ENCODE results near the gene MTG2. TPM values are rescaled to one million over a fixed set of nuclear protein-coding genes. Genes with fewer than 3 reads are reported as not detected.
"Not testable (repeated sequence)": the region's sequence is repeated elsewhere in the genome, so short reads cannot be mapped to it uniquely, and the experiment has no call there.

The MTG2 gene
- polyA plus RNA-seq, 1 donor from 2014 or later = 36.1 TPM

- Histone ChIP-seq H3K9me3 (ENCODE audit: low read length) (no peaks in the 10 kb centered on the region), H3K9ac (ENCODE audit: low read length) (no peak overlapping the region), H3K4me2 (ENCODE audit: low read length) (no peak overlapping the region), H3K79me2 (replicated peaks; ENCODE audit: insufficient read depth, low read length) (peaks cover 60% of the 10 kb centered on the region), H3K27me3 (ENCODE audit: insufficient read depth, low read depth, low read length) (no peaks in the 10 kb centered on the region), H3K27ac (ENCODE audit: low read length) (no peak overlapping the region), H2AFZ (ENCODE audit: low read depth, low read length) (no peak overlapping the region), H3K4me3 (ENCODE audit: low read length) (no peak overlapping the region), H3K36me3 (ENCODE audit: insufficient read depth, low read length) (no peaks in the 10 kb centered on the region), H3K9me2 (ENCODE audit: insufficient read depth, low read length) (no peaks in the 10 kb centered on the region), H4K20me1 (ENCODE audit: insufficient read depth) (peaks cover 53% of the 10 kb centered on the region), H3F3A (ENCODE audit: insufficient read depth, low read length, poor library complexity, severe bottlenecking) (peaks cover 4% of the 10 kb centered on the region)
- no peak for TF ChIP-seq REST (IDR thresholded peaks at IDR 0.05; ENCODE audit: borderline replicate concordance)
- TF ChIP-seq POLR2AphosphoS5 (IDR thresholded peaks at IDR 0.05) = no peak
- TF ChIP-seq MXI1 (conservative IDR thresholded peaks at IDR 0.05; ENCODE audit: poor library complexity, severe bottlenecking) = no peak
- TF ChIP-seq SMC3 (conservative IDR thresholded peaks at IDR 0.05; ENCODE audit: poor library complexity) = no peak
- TF ChIP-seq RAD21 (conservative IDR thresholded peaks at IDR 0.05) = no peak
- TF ChIP-seq CTCF (IDR thresholded peaks at IDR 0.05; ENCODE audit: poor library complexity, severe bottlenecking) = no peak
- TF ChIP-seq EP300 (conservative IDR thresholded peaks at IDR 0.05; ENCODE audit: poor library complexity, severe bottlenecking) = no peak
- no peak for TF ChIP-seq EZH2 (IDR thresholded peaks at IDR 0.05; ENCODE audit: borderline replicate concordance, insufficient read depth, low read length, poor library complexity, severe bottlenecking)
- TF ChIP-seq TAF1 (IDR thresholded peaks at IDR 0.05; ENCODE audit: low read depth) = no peak
Observed at GRCh38 chr20:62147125-62147524, 35.7 kb upstream of the MTG2 start.

GRCh38 chr20:62147528-62147927, 35.3 kb upstream of the MTG2 start:
- Histone ChIP-seq H3K27ac (ENCODE audit: low read length) (no peak overlapping the region), H3K79me2 (replicated peaks; ENCODE audit: insufficient read depth, low read length) (peaks cover 60% of the 10 kb centered on the region), H3K9me3 (ENCODE audit: low read length) (no peaks in the 10 kb centered on the region), H3K9me2 (ENCODE audit: insufficient read depth, low read length) (no peaks in the 10 kb centered on the region), H3F3A (ENCODE audit: insufficient read depth, low read length, poor library complexity, severe bottlenecking) (peaks cover under 1% of the 10 kb centered on the region), H3K4me3 (ENCODE audit: low read length) (no peak overlapping the region), H4K20me1 (ENCODE audit: insufficient read depth) (peaks cover 53% of the 10 kb centered on the region), H3K27me3 (ENCODE audit: insufficient read depth, low read depth, low read length) (no peaks in the 10 kb centered on the region), H3K4me2 (ENCODE audit: low read length) (no peak overlapping the region), H3K36me3 (ENCODE audit: insufficient read depth, low read length) (no peaks in the 10 kb centered on the region), H2AFZ (ENCODE audit: low read depth, low read length) (no peak overlapping the region), H3K9ac (ENCODE audit: low read length) (no peak overlapping the region)
- TF ChIP-seq REST (IDR thresholded peaks at IDR 0.05; ENCODE audit: borderline replicate concordance) (no peak), RAD21 (conservative IDR thresholded peaks at IDR 0.05) (no peak), SMC3 (conservative IDR thresholded peaks at IDR 0.05; ENCODE audit: poor library complexity) (no peak), MXI1 (conservative IDR thresholded peaks at IDR 0.05; ENCODE audit: poor library complexity, severe bottlenecking) (no peak), CTCF (IDR thresholded peaks at IDR 0.05; ENCODE audit: poor library complexity, severe bottlenecking) (no peak), TAF1 (IDR thresholded peaks at IDR 0.05; ENCODE audit: low read depth) (no peak), POLR2AphosphoS5 (IDR thresholded peaks at IDR 0.05) (no peak), EP300 (conservative IDR thresholded peaks at IDR 0.05; ENCODE audit: poor library complexity, severe bottlenecking) (no peak), EZH2 (IDR thresholded peaks at IDR 0.05; ENCODE audit: borderline replicate concordance, insufficient read depth, low read length, poor library complexity, severe bottlenecking) (no peak)

- Histone ChIP-seq H4K20me1 (ENCODE audit: insufficient read depth) (peaks cover 53% of the 10 kb centered on the region), H3K79me2 (replicated peaks; ENCODE audit: insufficient read depth, low read length) (peaks cover 67% of the 10 kb centered on the region)
- H3K36me3 ChIP-seq (ENCODE audit: insufficient read depth, low read length); H3K4me2 ChIP-seq (ENCODE audit: low read length); H3F3A ChIP-seq (ENCODE audit: insufficient read depth, low read length, poor library complexity, severe bottlenecking); H3K4me3 ChIP-seq (ENCODE audit: low read length); H3K27ac ChIP-seq (ENCODE audit: low read length); H3K27me3 ChIP-seq (ENCODE audit: insufficient read depth, low read depth, low read length); H3K9me2 ChIP-seq (ENCODE audit: insufficient read depth, low read length); H3K9ac ChIP-seq (ENCODE audit: low read length); H2AFZ ChIP-seq (ENCODE audit: low read depth, low read length); H3K9me3 ChIP-seq (ENCODE audit: low read length): not testable (repeated sequence)
Observed at GRCh38 chr20:62148383-62148782, 34.4 kb upstream of the MTG2 start.

All from neural cell (in vitro differentiated cells).